ENCODE results near the gene CNKSR2.

The CNKSR2 gene

GRCh38 chrX:21660156-21660555 is 285.9 kb downstream of the CNKSR2 start:
- H3K4me3 ChIP-seq (replicated peaks; ENCODE audit: low read depth, low read length) = no peak overlapping the region
- no peak for DNase-seq (ENCODE audit: low read depth)
- TF ChIP-seq CTCF (IDR thresholded peaks at IDR 0.05; ENCODE audit: low read length, missing control alignments) = no peak

- no peak for TF ChIP-seq CTCF (IDR thresholded peaks at IDR 0.05; ENCODE audit: low read length, missing control alignments)
- no peak overlapping the region for H3K4me3 ChIP-seq (replicated peaks; ENCODE audit: low read depth, low read length)
- DNase-seq (ENCODE audit: low read depth) = no peak
Observed at GRCh38 chrX:21661316-21661715, 287.1 kb downstream of the CNKSR2 start.

- no peak for DNase-seq (ENCODE audit: low read depth)
- no peak for TF ChIP-seq CTCF (IDR thresholded peaks at IDR 0.05; ENCODE audit: low read length, missing control alignments)
- H3K4me3 ChIP-seq (replicated peaks; ENCODE audit: low read depth, low read length) = no peak overlapping the region
Observed at GRCh38 chrX:21662761-21663160, 288.5 kb downstream of the CNKSR2 start.

- DNase-seq (ENCODE audit: low read depth) = no peak
- H3K4me3 ChIP-seq (replicated peaks; ENCODE audit: low read depth, low read length) = no peak overlapping the region
- no peak for TF ChIP-seq CTCF (IDR thresholded peaks at IDR 0.05; ENCODE audit: low read length, missing control alignments)
Observed at GRCh38 chrX:21666252-21666651, 292.0 kb downstream of the CNKSR2 start.

DNA sequence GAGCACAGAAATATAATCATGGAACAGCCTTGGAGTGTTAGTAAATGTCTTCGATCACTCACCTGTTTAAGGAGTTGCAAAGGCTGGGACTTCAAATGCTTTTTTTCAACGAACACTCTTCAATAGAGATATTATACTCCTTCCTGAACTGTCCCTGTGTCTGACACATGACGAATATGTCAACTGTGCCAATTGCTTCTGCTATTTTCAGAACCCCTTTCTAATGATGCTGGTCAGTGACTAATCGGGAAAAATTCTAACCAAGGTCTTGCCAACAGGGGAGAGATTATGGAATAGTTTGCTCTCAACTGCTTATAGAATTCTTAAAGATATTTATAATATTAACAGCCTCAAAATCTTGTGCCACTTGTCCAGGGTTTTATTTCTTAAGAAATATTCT is 292.5 kb downstream of the CNKSR2 start:
- no peak overlapping the region for H3K4me3 ChIP-seq (replicated peaks; ENCODE audit: low read depth, low read length)
- TF ChIP-seq CTCF (IDR thresholded peaks at IDR 0.05; ENCODE audit: low read length, missing control alignments) = no peak
- DNase-seq (ENCODE audit: low read depth) = no peak

GRCh38 chrX:21674430-21675186 is 300.4 kb downstream of the CNKSR2 start:
- DNase-seq (ENCODE audit: low read depth) = no peak
- TF ChIP-seq CTCF (IDR thresholded peaks at IDR 0.05; ENCODE audit: low read length, missing control alignments) = no peak
- no peak overlapping the region for H3K4me3 ChIP-seq (replicated peaks; ENCODE audit: low read depth, low read length)

DNA sequence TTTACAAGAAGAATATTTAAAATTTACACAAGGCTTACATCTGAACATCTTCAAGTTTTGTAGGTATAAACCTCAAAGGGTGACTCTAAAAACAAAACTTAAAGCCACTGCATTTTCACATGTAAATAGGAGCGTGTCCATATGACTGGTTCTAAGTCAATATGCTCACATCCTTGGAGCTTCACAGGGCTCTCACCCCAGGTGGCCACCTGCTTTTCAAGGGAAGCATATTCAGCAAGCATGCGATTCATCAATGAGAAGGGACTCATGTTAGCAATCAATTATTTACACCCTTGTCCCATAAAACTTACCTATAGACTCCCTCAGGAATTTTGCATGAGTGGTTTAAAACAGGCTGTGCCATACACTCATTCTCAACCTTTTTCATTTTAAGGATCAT is 301.7 kb downstream of the CNKSR2 start:
- TF ChIP-seq CTCF (IDR thresholded peaks at IDR 0.05; ENCODE audit: low read length, missing control alignments) = no peak

More for the DNA sequence above, 301.7 kb downstream of the CNKSR2 start:
- DNase-seq (ENCODE audit: low read depth) = no peak
- H3K4me3 ChIP-seq (replicated peaks; ENCODE audit: low read depth, low read length) = no peak overlapping the region

Data from fibroblast of pulmonary artery (primary cell).